ENCODE results near the gene GTPBP4.

The GTPBP4 gene

DNA sequence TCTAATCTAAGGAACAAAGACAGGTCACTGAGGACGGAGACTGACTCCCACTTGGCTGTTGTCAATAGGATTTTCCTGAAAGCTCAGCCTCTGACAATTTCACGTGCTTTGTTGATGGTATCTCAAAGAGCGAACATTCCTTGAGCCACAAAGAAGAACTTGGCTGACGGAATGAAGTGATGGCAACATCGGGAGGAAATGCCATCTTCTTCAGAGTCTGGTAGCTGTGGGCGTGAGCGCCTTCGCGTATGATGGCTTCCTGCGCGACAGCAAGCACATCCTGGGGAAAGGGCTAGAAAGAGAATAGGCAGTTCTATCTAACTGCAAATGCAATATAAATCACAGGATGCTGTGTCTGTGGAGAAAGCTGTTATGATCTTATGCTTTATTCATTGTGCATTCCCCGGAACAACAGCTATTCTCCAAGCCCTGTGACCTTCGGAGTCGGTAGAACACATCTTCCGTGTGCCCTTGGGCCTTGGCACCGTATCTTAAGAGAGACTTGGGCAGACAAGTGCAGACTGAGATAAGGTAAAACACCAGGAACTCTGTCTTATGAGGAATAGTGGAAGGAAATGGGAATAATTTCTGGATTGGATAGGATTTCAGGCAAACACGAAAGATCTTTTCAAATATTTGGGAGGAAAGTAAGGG lies 19.6 kb upstream of the GTPBP4 start:
- DNase-seq, result no peak

DNA sequence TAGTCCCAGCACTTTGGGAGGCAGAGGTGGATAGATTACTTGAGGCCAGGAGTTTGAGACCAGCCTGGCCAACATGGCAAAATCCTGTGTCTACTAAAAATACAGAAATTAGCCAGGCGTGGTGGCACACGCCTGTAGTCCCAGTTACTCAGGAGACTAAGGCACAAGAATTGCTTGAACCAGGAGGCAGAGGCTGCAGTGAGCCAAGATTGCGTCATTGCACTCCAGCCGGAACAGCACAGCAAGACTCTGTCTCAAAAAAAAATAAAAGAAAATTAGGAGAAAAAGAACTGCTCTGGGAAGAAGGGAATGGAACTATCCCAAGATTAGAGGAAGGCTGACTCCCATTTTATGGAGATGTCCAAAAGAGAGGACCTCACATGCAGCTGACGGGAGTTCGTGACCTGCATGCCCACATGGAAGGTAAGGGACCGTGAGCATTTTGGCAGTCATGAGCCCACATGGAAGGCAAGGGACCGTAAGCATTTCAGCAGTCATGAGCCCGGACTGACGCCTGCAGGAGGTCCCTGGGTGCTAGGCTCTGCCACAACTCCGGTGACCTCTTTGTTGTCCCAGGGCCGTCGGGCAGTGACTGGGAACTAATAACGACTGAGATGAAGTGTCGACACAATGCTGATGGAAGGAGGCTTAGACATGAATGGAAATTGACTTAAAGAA lies 18.6 kb upstream of the GTPBP4 start:
- no peak for DNase-seq

DNA sequence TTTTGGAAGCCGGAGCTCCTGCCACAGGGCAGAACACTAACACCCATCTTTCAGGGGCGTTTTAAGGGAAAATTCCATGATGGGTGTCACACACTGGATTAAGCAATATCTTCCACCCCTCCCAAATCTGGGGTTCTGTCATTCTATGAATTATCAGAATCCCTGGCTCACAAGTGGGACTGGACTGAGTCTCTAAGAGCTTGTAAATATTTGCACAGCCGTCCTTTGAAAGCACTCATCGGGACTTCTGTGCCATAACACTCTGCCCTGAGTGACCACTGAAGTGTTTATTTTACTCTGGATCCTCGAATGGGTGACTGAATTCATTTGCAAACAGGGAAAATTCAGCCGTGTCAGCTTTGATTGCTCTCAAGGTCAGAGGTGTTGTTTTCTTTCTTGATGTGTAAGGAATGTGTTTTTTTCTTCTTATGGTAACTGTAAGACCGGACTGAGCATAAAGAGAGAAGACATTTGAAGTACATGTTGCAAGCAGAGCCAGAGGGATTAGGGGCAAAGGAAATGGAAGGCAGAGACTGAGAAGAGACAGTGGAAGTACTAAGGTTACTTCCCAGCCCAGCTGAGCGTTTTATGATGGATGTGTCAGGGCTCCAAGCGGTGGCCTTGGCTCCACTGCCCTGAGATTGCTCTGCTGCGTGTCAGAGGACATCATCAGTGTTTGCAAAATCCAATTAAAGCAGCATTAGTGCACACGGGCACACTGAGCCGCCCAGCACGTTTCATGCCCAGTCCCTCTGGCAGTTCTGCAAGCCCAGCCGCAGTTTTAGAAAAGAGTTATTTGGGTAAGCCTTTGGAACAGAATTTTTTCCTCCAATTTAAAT lies 17.7 kb upstream of the GTPBP4 start:
- no peak for DNase-seq

DNA sequence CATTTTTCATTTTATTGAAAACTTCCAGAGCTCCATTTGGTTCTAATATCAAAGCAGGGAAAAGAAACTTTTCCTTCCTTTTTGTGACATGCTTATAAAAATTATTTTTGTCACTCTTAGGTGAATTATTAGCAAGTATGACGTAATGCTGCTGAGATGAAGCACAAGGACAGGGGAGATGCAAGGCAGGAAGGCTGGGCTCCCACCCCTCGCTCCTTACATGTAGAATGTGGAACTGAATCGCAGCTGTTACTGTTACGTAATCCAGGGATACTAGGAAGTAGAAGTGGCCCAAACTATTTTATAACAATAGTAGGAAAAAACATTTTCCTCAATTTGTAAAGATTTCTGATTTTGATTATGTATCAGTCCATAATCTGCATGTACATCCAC lies 17.1 kb upstream of the GTPBP4 start:
- peak; percentile 34 for DNase-seq

DNA sequence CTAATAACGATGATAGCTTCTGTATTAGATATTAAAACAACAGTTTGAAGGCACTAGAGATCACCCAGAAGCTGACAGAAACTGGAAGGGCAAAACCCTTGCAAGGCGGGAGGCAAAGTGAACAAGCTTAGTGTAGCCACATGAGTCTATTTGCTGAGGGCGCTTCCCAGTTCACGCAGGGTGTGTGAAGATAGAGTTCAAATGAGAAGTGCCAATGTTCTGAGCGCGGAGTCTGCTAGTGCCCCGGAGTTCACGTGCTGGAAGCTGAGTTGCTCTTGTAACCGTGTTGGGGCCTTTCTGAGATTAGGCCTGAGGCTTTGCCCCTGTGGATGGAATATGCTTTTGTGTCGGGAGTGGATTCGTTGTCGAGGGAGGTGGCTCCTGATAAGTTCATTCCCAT lies 16.6 kb upstream of the GTPBP4 start:
- DNase-seq, result no peak

DNA sequence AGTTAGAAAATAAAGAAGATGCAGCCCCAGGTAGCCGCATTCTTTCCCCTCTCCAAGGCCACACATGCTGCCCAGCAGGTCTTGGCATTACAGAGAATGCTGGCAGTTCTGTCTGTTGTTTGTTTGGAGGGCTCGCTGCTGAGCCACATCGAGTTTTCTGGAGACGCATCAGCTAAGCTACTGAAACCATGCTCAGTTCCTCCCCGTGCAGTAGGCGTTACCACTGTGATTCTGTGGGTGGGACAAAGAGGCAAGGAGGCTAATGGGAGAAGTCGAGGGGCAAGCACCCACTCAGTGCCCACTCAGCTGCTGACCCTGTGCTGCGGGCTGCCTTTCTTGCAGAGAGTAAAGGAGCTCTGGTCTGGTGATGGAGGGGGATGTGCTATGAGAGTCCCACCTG lies 15.5 kb upstream of the GTPBP4 start:
- DNase-seq, result no peak

DNA sequence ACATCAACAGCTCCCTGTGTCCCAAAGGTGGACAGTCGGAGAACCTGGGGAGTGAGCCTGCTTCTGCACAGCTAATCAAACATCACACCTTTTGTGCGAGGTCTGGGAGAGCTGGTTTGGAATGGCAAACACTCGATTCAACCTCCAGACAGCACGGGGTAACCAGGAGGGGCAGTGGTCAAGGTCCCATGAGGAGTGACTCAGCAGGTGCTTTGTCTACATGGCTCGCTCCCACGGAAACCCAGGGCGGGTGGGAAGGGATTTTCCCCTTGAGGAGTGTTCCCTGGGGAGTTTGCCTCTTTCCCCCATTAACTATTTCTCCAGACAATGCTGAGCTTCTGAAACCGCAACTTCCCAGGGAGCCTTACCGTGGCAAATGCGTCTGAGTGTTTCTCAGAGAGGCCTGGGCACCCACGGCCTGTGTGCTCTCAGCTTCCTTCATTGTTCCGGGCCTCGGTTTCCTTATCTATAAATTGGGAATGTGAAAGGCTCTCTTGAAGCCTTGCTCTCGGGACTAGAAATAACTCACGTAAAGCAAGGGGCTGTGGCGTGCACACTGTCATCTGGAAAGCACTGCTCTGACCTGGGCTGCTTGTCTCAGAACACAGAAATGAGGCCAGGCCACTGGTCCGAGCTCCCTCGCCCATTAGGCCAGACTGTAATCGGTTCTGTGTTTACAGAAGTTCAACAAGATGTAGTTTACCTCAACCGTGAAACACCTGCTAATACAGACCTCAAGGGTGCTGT lies 14.0 kb upstream of the GTPBP4 start:
- no peak for DNase-seq

DNA sequence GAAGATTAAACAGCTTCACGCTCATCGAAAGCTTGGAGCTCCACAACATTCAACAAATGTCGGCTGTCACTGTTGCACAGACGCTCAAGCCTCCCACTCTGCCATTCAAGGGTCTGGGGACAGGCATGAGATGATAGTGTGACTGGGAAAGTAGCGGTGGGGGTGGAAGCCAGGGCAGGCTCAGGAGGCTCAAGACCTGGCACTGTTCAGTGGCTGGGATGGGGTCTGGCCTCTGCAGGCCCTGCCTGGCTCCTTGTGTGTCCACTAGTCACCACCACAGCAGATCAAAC lies 13.5 kb upstream of the GTPBP4 start:
- no peak for DNase-seq

DNA sequence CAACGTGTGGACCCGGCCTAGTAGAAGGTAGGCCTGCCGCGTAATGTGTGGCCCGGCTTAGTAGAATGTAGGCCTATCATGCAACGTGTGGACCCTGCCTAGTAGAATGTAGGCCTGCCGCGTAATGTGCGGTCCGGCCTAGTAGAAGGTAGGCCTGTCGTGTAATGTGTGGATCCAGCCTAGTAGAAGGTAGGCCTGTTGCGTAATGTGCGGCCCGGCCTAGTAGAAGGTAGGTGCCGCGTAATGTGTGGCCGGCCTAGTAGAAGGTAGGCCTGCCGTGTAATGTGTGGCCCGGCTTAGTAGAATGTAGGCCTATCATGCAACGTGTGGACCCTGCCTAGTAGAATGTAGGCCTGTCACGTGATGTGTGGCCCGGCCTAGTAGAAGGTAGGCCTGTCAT lies 11.9 kb upstream of the GTPBP4 start:
- no peak for DNase-seq

DNA sequence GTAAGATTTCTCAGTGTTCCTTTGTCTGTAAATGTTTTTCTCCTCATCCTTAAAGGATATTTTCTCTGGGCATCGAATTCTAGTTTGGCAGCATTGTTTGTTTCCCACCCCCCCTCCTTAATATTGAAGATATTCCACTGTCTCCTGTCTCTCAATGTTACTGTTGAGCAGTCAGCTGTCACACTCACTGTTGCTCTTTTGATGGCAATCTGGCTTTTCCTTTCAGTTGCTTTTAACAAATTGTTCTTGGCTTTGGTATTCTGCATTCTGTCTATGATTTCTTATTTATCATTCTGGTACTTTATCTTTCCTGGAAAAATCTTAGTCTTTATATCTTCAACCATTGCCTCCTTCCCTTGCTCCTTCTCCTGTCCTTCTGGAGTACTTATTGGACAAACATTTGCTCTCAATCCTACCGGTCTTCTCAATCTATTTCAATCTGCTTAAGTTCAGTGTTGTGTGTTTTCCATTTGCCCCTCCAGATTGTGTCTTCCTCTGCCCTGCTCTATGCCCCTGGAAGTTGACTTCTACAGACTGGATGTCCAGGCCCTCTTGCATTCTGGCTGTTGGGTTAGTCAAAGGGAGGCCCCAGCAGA lies 9.3 kb upstream of the GTPBP4 start:
- DNase-seq, result no peak

DNA sequence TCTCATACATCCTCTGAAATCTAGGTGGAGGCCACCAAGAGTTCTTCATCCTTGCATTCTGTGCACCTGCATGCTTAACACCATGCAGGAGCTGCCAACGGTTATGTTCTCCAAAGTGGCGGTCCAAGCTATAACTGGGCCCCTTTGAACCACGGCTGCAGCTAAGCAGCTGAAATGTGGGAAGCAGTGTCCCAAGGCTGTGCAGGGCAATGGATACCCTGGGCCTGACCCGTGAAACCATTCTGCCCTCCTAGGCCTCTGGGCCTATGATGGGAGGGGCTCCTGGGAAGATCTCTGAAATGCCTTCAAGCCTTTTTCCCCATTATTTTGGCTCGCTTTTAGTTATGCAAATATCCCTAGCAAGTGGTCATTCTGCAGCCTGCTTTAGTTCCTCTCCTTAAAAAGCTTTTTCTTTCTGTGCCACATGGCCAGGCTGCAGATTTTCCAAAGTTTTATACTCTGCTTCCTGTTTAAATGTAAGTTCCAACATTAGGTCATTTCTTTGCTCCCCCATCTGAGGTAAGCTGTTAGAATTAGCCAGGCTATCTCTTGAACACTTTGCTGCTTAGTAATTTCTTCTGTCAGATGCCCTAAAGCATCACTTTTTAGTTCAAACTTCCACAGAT lies 7.7 kb upstream of the GTPBP4 start:
- DNase-seq, result no peak

DNA sequence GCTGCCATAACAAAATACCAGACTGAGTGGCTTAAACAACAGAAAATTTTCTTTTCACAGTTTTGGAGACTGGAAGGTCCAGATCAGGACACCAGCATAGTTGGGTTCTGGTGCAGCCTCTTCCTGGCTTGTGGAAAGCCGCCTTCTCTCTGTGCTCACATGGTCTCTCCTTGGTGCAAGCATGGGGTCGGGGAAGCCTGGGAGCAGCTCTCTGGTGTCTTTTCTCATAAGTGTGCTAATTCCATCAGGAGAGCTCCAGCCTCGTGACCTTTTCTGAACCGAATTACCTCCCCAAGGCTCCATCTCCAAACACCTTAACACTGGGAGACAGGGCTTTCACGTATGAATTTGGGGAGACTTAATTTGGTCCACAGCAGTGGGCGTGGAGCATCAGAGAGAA lies 4.8 kb upstream of the GTPBP4 start:
- DNase-seq, result no peak

DNA sequence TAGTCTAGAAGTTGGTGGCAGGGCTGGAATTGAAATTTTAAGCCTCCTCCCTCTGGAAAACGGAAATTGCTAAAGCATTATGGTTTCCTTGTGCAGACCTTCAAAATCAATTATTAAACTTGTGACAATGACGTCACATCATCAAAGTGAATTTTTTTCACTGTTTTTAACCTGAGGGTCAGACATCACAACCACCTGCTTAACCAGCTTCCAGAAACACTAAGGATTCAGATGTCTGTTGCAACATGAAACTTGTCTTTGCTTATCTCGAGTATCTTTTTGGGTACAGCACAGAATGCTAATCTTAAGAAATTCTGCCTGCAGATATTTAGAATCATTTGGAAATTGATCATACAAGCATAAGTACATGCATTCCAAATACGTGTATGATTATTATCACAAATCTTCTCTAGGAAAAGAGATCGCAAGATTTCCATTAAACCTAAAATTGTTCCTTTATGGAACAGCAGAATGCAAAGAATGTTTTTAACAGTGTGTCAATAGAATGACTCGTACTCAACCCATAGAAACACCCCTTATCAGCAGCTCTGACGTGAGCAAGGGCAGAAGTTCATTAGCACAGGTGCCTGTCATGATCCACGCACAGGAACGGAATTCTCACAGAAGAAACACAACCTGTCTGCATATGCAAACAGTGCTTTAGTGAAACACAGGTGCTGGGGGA lies 4.1 kb upstream of the GTPBP4 start:
- DNase-seq, result peak; percentile 21

DNA sequence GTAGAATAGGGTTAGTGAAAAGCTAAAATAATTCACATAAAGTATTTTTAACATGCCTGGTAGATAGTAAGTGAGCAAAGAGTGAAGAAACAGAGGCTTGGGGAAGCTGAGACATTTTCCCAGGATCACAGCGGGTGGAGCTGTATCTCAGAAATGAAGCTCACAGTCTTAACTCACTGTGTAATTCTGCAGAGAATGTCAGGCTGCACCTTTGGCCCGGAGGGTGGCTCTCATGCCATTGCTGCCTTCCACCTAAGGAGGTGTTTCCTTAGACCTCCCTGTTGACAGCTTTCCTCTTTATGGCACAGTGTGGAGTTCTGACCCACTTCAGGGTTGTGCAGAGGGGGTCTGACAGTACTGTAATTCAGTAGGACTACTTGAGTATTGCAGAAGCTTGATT lies 2.9 kb upstream of the GTPBP4 start:
- no peak for DNase-seq

DNA sequence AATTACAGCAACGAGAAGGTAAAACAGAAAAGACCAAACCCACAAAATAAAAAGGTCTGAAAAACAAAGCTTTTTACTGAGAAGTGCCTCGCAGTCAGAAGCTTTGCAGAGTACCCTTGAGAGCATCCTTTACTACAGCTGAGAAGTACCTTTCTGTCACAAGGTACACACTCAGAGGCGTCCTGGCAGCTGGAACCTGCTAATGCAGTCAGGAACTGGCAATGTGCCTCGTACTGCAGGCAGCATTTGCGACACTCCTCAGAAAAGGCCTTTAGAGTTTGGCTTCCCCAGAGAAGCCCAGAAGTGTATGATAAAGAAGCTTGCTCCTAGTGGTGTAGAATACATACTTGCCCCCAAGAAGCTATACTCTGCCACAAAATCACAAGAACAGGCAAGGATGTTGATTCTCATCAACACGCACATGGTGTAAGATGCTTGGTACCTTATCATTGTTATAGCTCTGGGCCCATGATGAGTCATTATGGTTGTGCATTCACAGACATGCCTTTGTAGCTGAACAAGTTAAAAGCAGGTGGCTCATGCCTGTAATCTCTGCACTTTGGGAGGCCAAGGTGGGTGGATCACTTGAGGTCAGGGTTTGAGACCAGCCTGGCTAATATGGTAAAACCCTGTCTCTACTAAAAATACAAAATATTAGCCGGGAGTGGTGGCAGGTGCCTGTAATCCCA lies 2.0 kb upstream of the GTPBP4 start:
- peak; percentile 35 for DNase-seq

DNA sequence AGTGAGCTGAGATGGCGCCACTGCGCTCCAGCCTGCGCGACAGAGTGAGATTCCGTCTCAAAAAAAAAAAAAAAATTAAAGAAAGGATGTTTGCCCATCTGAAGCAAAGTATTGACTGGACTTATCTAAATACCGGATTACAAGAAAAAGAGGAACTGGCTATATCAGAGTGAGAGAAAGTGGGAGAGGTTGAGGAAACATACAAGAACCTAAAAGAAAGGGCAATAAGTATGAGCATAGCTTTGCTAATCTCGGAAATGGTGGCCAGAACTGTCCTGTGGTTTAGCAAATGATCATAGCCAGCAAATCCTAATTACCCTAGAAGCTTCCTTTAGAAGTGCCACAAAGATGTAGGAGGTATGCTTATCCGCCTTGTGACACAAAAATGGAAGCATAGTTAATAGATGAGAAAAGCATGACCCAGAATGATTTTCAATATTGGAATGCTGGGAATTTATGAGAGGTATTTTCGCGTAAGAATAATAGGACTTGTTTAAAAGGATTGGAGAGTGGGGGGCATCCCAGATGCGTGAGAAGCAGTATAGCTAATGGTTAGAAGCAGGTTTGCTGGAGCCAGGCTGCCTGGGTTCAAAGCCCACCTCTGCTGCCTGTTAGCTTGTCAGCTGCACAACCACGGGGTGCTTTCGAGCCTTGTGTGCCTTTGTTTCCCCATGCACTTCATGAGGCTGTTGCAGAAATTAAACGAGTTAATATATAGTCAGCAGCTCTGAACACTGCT lies 1.2 kb upstream of the GTPBP4 start:
- peak; percentile 91 for DNase-seq

DNA sequence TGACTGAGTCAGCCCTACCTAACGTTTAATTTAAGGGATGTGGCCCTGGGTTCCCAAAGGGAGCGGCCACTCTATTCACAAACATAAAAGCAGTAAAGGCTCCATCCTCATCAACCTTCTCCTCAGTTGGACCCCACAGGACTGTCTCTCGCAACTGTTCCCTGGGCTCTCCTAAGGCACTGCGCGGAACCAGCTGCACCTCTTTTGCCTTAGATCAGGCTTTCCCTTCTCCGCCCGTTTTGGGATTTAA lies 689 bp upstream of the GTPBP4 start:
- DNase-seq, result no peak

DNA sequence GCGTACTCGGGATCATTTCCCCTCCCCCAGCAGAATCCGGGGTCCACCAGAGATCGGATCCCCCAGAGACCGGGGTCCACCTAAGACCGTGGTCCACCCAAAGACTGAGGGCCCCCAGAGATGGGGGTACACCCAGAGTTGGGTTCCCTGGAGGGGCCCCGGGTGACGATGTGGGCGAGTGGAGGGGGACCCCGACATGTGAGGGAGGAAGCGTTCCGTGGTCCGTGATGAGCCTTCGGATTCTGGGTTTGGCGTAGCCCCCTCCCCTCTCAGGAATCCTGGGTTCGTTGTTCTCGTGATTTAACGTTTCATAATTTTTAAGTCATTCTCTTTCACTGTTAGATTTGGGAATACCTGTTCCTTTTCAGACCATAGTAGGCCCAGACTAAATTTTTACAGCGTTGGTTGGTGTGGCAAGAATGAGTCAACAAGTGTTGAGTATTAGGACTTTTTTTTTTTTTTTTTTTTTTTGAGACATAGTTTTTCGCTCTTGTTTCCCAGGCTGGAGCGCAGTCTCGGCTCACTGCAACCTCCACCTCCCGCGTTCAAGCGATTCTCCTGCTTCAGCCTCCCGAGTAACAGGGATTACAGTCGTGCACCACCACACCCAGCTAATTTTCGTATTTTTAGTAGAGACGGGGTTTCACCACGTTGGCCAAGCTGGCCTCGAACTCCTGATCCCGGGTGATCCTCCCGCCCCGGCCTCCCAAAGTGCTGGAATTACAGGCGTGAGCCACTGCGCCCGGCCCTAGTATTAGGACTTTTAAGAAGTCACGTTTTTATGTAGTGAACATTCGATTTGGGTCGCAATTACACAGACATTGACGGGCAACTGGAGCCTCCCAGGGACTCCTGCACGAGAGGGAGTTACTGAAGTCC lies 672 bp downstream of the GTPBP4 start:
- peak; percentile 28 for DNase-seq

DNA sequence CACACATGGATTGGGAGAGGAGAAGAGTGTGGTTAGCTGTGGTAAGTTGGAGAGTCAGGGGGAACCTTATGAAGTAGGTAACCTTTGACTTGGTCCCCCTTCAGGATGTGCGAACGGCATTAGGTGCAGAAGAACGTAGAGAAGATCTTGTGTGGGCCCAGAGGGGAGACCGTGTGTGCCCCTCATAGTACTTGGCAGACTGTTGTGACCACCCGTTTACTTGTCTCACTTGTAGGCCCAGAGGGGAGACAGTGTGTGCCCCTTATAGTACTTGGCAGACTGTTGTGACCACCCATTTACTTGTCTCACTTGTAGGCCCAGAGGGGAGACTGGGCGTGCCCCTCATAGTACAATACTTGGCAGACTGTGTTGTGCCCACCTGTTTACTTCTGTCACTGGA lies 2.6 kb downstream of the GTPBP4 start:
- no peak for DNase-seq

DNA sequence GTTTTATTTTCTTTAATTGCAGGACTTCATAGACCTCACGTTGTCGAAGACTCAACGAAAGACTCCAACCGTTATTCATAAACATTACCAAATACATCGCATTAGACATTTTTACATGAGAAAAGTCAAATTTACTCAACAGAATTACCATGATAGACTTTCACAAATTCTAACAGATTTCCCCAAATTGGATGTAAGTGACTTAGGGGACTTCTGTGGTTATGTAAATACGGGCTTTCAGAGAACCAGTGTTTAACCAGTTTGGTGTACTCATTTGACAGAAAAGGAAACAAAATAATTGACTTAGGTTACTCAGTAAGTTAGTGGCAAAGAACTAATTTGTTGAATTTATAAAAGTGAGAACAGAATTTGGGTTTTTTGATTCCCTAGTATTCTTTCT lies 4.2 kb downstream of the GTPBP4 start:
- no peak for DNase-seq

Data from fibroblast of skin of right quadriceps (primary cell).